GM19467 (cell line): Measurements from ENCODE around the gene NBPF1.
"Not testable (repeated sequence)": the region's sequence is repeated elsewhere in the genome, so short reads cannot be mapped to it uniquely, and the experiment has no call there.

Experiments
- ATAC-seq: cut with Tn5 transposase; IDR thresholded peaks from one replicate; pipeline ENCODE4 v1.9.1; 2021; ENCODE audit warnings: mild to moderate bottlenecking, moderate library complexity; ENCODE audit not compliant: unreplicated experiment

Gene NBPF1

GRCh38 chr1:16642025-16642966 is 28.9 kb upstream of the NBPF1 start:
- ATAC-seq, result not testable (repeated sequence)

GRCh38 chr1:16641159-16641975 is 28.0 kb upstream of the NBPF1 start:
- not testable (repeated sequence) for ATAC-seq

GRCh38 chr1:16639091-16640031 is 26.0 kb upstream of the NBPF1 start:
- not testable (repeated sequence) for ATAC-seq

GRCh38 chr1:16637941-16638778 is 24.8 kb upstream of the NBPF1 start:
- ATAC-seq, result not testable (repeated sequence)

GRCh38 chr1:16636551-16637195 is 23.3 kb upstream of the NBPF1 start:
- not testable (repeated sequence) for ATAC-seq

GRCh38 chr1:16635959-16636358 is 22.6 kb upstream of the NBPF1 start:
- ATAC-seq, result not testable (repeated sequence)

- not testable (repeated sequence) for ATAC-seq
These were observed 20.3 kb upstream of the NBPF1 start for GRCh38 chr1:16633540-16634282.

- ATAC-seq, result not testable (repeated sequence)
These were observed 18.9 kb upstream of the NBPF1 start for GRCh38 chr1:16632044-16632850.

GRCh38 chr1:16631248-16632043 is 18.1 kb upstream of the NBPF1 start:
- no peak for ATAC-seq

- ATAC-seq, result no peak
These were observed 17.4 kb upstream of the NBPF1 start for GRCh38 chr1:16630661-16631247.

- ATAC-seq, result not testable (repeated sequence)
These were observed 16.7 kb upstream of the NBPF1 start for GRCh38 chr1:16629916-16630530.

GRCh38 chr1:16628361-16629111 is 15.2 kb upstream of the NBPF1 start:
- no peak for ATAC-seq

- not testable (repeated sequence) for ATAC-seq
These were observed 13.1 kb upstream of the NBPF1 start for GRCh38 chr1:16626409-16626983.

GRCh38 chr1:16625497-16626408 is 12.4 kb upstream of the NBPF1 start:
- no peak for ATAC-seq
